GM21367 (cell line): Measurements from ENCODE around the gene PRSS22.
"Not testable (repeated sequence)": the region's sequence is repeated elsewhere in the genome, so short reads cannot be mapped to it uniquely, and the experiment has no call there.

ENCODE experiments used
- ATAC-seq: cut with Tn5 transposase; IDR thresholded peaks from one replicate; pipeline ENCODE4 v1.9.1; 2021; ENCODE audit not compliant: unreplicated experiment

The PRSS22 gene, protein sequence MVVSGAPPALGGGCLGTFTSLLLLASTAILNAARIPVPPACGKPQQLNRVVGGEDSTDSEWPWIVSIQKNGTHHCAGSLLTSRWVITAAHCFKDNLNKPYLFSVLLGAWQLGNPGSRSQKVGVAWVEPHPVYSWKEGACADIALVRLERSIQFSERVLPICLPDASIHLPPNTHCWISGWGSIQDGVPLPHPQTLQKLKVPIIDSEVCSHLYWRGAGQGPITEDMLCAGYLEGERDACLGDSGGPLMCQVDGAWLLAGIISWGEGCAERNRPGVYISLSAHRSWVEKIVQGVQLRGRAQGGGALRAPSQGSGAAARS

DNA sequence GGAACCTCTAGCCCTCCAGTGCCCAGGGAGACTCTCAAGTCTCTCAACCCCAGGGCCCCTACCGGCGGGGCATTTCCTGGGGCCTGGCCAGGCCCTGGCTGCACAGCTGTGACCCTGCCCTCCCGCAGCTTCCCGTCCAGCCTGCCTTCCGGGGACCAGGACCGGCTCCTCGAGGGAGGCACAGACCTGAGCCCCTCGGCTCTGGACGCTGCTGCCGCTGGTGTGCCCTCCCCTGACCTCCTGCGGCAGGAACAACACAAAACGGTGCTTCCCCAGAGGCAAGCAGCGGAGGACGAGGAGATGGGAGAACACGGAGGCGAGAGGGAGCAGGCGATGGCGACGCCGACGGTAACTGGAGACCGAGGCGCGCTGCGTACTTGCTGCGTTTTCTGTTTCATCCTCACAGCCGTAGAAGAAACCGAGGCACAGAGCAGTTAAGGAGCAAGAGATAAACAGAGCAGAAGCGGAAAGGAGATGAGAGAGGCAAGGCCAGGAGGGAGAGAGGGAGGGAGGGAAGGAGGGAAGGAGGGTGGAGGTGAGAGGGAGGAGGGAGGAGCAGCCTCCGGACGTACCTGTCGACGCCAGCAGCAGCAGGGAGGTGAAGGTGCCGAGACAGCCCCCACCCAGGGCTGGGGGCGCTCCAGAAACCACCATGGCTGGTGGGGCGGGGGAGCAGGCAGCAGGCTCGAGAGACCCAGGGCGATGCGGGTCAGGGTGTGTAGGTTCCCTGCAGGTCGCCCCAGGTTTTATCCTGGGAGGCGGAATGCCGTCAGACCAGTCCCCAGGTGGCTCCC lies at the start of gene PRSS22:
Gene PRSS22 (minus strand): TSS at position 720 of the 794 bp plus-strand sequence. CDS start 66 bp downstream, at position 654.
- no peak for ATAC-seq

GRCh38 chr16:2907084-2907753 lies 49.2 kb upstream of the PRSS22 start:
- ATAC-seq, result not testable (repeated sequence)

DNA sequence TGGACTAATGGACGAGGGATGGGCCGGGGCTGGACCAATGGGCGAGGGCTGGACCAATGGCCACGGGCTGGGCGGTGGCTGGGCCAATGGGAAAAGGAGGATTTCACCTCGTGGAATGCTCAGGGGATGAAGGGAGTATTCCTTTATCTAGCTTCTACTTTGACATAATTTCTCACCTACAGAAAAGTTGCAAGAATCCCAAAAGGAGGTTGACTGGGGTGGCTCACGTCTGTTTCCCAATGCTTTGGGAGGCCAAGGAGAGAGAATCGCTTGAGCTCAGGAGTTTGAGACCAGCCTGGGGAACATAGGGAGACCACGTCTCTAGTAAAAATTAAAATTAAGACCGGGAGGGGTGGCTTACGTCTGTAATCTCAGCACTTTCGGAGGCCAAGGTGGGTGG lies 48.0 kb upstream of the PRSS22 start:
- ATAC-seq, result no peak

DNA sequence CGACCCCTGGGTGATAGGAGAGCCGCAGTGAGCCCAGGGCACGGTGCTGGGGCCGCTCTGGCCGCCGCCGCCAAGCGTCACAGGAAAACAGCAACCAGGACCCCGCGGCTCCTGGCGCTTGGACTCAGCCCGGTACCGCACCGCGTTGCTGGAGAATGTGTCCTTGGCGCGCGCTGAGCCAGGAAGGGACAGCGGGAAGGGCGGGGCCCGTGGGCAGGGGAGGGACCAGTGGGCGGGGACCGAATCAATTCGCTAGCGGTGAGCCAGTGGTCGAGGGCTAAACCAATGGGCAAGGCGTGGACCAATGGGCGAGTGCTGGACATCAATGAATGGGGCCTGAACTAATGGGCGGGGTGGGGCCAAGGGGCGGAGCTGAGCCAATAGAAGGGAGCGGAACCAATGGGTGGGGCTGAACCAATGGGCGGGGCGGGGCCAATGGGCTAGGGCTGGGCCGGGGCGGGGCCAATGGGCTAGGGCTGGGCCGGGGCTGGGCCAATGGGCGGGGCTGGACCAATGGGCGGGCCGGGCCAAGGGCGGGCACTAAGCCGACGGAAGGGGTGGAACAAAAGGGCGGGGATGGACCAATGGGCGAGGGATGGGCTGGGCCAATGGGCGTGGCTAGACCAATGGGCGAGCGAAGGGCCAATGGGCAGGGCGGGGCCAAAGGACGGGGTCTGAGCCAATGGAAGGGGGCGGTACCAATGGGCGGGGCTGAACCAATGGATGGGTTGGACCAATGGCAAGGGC lies 47.4 kb upstream of the PRSS22 start:
- peak; percentile 64 for ATAC-seq

DNA sequence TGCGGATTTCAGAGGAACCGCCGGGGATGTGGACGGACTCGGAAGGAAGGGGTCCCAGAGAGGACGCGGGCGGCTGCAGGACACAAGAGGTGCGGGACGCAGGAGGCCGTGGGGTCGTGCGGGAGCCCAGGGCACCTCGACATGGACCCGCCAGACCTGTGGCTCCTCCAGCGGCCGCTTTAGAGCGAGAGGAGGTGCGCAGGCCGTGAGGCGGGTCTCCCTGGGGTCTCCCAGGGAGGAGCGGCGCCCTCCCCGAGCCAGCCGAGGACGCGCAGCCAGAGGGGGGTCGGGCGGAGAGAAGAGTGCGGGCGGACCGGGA lies 46.9 kb upstream of the PRSS22 start:
- peak; percentile 4 for ATAC-seq

- ATAC-seq, result no peak
Measured at GRCh38 chr16:2904100-2904921, 46.3 kb upstream of the PRSS22 start.

- ATAC-seq, result no peak
Measured at GRCh38 chr16:2902337-2903130, 44.6 kb upstream of the PRSS22 start.

- ATAC-seq, result no peak
Measured at GRCh38 chr16:2900526-2901075, 42.6 kb upstream of the PRSS22 start.

- ATAC-seq, result no peak
Measured at GRCh38 chr16:2899564-2900072, 41.6 kb upstream of the PRSS22 start.

DNA sequence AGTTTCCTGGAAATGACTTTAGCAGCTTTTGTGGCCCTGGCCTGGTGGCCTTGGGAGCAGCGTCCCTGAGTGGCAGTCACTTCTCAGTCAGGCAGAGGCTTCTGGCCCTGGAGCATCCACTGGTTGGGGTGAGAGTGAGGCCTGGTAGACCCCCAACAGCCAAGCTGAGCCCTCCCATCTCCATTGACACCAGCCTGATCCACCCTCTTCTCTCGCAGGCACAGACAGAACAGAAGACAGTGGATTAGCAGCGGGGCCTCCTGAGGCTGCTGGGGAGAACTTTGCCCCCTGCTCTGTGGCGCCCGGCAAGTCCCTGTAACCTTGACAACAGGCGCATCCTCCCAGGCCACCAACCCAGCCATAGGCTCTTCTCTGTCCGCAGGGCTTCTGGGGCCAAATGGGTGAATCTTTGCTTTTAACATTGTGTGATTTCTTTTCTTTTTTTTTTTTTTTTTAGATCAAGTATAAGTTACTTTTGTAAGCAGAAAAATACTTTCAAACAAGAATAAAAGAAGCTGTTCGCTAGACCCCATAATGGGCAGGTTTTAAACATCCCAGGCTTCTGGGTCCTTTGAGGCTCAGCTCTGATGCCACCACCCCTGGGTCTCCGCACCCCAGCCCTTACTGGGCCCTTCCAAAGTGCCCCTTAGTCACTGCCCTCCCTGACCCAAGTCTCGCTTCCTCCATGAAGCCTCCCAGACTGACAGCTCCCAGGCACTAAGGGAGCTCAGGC lies 41.0 kb upstream of the PRSS22 start:
- no peak for ATAC-seq

DNA sequence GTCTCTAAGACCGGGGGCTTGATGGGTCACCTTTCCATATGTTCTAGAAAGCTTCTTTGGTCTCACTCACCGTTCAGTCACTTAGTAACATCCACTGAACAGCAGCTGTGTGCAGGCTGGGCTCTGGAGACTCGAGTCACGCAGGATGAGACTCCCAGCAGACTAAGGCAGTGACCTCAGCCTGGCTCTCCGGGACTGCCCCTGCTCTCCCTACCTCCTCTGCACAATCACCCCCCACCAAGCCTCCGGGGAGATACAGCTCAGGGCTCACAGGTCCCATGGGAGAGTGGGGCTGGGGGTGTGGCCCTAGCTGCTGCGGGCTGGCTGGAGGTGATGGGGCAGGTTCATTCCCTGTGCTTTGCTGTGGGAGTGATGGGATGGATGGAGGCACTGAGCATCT lies 39.1 kb upstream of the PRSS22 start:
- ATAC-seq, result no peak

- no peak for ATAC-seq
Measured at GRCh38 chr16:2896480-2897010, 38.6 kb upstream of the PRSS22 start.

- no peak for ATAC-seq
Measured at GRCh38 chr16:2895813-2896212, 37.8 kb upstream of the PRSS22 start.

DNA sequence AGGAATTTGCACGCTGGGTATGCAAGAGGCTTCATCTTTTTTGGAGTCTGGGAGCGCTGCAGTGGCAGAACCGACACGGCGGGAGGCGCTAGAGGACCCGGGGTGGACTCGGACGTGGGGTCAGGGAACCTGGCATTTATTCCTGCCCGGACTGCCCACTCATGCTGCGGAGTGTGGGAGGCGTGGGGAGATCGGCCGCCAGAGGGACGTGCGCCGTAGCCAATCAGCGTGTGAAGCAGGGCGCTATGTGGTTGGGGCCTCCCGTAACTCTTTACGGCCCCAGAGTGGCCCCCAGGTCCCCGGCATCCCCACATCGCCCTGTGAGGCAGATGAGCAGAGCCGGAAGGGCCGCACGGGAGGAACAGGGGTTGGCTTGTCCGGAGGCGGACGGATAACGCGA lies 36.3 kb upstream of the PRSS22 start:
- no peak for ATAC-seq

GRCh38 chr16:2884041-2884451 lies 26.1 kb upstream of the PRSS22 start:
- no peak for ATAC-seq

DNA sequence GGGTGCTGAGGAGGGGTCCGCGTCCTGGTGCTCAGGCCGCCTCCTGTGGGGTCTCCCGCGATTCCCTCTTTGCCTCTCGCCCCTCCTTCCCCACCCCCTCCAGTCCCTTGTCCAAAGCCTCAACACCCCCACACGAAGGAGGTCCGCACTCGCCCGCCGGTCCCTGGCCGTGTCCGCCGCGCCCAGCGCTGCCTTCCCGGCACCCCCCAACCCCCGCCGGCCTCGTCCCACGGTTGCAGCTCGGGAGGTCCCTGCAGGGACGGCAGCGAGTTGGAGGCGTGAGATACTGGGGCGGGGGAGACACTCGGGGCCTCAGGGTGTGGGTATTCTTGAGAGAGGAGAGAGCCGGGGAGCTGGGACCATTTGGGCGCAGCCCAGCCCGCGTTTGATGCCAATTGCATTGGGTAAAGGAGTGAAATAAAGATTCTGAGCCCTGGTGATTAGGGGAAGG lies 25.5 kb upstream of the PRSS22 start:
- ATAC-seq, result no peak

DNA sequence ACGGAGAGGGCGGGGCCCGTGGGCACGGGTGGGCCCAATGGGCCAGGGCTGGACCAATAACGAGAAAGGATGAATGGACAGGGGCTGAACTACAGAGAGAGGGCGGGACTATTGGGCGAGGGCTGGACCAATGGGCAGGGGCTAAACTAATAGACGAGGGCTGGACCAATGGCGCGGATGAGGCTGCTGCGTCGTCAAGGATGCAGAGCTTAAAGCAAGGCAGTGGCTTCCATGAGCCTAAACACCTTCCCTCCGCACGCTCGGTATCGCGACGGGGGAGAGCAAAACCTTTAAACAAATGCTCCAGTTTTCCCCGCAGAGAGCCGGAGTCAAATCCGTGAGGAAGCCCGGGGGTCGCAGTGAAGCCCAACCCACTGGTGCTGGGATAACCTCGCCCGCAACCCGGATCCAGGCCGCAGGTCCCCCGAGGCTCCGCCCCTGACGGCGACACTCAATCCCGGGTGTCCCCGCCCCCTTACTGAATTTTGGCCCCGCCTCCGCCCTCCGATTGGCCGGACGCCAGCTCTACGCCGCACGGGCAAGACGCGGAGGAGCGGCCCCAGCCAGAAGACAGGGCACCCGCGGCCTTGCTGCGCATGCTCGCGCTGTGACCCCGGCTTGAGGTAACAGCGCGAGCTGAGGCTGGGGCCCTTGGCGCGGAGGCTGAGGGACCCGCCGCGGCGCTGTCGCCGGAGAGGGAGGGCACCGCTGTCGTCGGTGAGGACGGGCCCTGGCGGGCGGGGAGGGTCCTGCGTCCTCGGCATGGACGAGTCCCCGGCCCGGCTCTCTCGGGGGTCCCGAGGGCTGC lies 24.9 kb upstream of the PRSS22 start, which contains the start of gene FLYWCH2:
Gene FLYWCH2 (plus strand): TSS at position 566 of the 808 bp plus-strand sequence. CDS start 13,235 bp downstream, outside the sequence.
- ATAC-seq, result peak; percentile 76
